GM19328 (cell line): ENCODE results near the gene COPB2.
"Not testable (repeated sequence)": the region's sequence is repeated elsewhere in the genome, so short reads cannot be mapped to it uniquely, and the experiment has no call there.

Experiments
- ATAC-seq: cut with Tn5 transposase; IDR thresholded peaks from one replicate; pipeline ENCODE4 v1.9.1; 2021; ENCODE audit warnings: mild to moderate bottlenecking, moderate library complexity; ENCODE audit not compliant: unreplicated experiment

COPB2 gene

GRCh38 chr3:139380575-139380974 is 8.9 kb downstream of the COPB2 start:
- ATAC-seq = no peak

GRCh38 chr3:139378587-139379241 is 10.7 kb downstream of the COPB2 start:
- no peak for ATAC-seq

GRCh38 chr3:139377378-139377777 is 12.1 kb downstream of the COPB2 start:
- no peak for ATAC-seq

DNA sequence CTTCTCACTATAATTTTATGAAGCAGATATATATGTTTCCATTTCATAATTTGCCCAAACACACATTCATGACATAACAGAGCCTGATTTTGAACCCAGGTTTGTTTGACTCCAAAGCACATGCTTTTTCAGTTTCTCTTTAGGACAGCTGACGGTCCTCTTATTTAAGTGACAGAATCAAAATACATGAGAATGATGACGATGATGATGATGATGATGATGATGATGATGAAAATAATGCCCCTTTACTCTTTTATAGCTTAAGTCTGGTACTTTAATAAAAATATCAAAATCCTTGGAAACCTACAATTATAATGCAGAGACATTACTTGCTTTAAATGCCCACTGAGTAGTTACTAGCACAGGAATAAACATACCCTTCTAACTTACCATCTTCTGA is 15.3 kb downstream of the COPB2 start:
- ATAC-seq = no peak

DNA sequence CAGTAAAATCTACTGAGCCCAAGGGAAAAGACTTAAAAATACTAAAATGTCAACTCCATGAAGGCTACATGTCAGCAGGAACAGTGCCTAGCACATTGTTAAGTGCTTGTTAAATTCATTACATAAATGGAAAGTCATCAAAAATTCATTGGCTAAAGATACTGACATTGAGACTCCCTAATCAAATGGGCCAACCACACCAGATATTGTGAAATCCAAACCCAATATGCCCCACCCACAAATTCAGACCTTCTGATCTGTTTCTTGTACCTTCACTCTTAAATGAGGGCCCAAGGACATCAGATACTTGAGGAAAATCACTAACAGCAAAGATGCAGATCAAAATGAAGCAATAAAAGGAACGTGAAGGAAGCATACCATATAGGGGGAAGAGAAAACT is 24.9 kb downstream of the COPB2 start:
- no peak for ATAC-seq

GRCh38 chr3:139361276-139361675 is 28.2 kb downstream of the COPB2 start:
- ATAC-seq = no peak

- no peak for ATAC-seq
These were observed 30.4 kb downstream of the COPB2 start for GRCh38 chr3:139358841-139359562.

- no peak for ATAC-seq
These were observed 31.5 kb downstream of the COPB2 start for GRCh38 chr3:139357899-139358298.

DNA sequence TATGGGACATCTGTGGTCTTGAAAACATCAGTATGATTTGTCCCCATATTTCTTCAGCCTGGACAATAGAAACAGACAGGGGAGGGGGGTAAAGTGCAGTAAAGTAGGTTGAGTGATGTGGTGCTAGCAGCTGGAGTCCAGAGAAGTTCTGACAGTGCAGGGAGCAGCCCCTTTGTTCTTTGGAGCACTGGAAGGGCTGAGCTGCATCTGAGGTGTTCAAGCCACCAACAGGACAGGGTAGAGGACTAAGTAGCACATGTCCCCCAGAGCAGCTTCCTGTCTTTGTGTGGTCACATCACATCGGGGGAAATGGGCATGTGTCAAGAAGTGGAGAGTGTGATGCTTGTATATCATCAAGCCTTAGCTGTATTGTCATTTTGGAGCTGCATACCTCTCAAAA is 33.6 kb downstream of the COPB2 start:
- ATAC-seq = no peak

GRCh38 chr3:139355476-139355875 is 34.0 kb downstream of the COPB2 start:
- no peak for ATAC-seq

- no peak for ATAC-seq
These were observed 34.8 kb downstream of the COPB2 start for GRCh38 chr3:139354661-139355060.

DNA sequence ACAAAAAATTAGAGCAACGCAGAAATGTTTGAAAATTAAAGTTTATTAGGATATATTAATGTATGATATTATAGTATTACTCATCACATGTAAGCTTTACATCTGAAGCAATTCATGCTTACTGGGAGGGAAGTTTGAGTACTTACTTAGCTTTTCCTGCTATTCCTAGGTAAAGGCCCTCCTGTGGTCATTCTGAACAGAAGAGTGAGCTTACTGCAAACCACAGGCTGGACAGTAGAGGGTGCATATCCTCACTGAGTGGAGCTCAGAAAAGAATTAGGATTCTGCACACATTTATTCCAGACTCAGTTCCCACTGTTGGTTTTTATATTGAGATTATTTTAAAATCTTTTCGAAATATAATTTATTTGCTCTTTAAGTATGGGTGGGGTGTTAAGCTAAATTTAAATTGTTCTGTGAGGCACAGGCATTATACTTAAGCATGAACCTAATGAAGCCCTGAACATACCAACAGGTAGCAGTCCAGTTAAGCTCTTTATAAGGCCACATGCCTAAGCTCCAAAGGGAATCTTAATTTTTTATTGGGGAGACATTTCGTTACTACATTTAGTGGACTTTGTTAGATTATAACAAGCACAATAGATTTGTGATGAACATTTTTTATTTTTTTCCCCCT is 35.4 kb downstream of the COPB2 start:
- no peak for ATAC-seq

DNA sequence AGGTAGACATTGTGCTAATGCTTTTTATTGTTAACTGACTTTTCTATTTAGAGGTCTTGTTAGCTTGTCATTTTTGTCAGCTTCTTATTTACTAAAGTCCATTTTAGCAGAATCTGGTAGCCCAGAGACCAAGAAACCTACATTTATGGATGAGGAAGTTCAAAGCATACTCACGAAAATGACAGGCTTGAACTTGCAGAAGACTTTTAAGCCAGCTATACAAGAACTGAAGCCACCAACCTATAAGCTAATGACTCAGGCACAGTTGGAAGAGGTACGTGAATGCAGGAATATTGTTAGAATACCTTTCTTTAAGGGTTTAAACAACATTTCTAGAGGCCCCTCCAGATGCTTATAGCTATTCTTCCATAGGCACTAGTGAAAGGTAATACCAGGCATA is 42.7 kb downstream of the COPB2 start:
- ATAC-seq = no peak

DNA sequence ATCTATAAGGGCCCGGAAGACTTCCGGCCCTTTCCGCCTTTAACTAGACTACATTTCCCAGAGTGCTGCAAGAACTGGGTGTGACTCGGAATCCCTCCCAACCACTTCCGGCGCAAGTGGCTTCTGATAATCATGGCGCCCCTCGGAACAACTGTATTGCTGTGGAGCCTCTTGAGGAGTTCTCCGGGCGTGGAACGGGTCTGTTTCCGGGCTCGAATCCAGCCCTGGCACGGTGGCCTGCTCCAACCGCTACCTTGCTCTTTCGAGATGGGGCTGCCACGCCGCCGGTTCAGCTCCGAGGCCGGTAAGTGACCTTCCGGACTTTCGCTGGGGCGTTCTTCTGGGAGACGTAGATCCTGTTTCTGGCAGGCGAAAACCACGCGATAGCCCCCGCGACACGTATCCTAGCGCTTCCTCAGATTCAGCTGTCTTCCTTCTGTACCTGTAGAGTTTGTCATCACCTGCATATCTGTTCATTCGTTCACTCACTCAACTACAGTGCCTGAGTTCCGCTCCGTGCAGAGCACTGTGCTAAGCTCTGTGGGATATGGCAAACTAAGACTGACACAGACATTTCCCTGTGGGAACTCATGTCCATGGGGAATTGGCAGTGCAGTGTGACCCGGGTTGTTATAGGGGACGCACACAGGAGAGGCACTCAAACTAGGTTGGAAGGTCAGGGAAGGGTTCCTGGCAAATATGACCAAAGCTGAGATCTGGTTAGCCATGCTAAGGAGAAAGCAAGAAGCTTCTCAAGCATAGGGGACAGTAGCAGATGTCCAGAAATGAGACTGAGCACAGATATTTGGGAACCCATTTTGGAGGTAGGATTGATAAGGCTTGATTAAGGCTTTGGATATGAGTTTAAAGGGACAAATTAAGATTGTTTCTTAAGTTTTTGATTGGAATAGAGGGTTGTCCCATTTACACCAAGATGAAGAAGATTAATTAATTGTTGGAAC is 45.3 kb downstream of the COPB2 start, which contains the start of gene MRPS22:
TSS of gene MRPS22 (plus strand) at position 126 of the 962 bp plus-strand sequence. CDS start at position 133, 7 bp downstream.
- ATAC-seq = peak; percentile 98

GRCh38 chr3:139342054-139342453 is 47.4 kb downstream of the COPB2 start:
- ATAC-seq = no peak

DNA sequence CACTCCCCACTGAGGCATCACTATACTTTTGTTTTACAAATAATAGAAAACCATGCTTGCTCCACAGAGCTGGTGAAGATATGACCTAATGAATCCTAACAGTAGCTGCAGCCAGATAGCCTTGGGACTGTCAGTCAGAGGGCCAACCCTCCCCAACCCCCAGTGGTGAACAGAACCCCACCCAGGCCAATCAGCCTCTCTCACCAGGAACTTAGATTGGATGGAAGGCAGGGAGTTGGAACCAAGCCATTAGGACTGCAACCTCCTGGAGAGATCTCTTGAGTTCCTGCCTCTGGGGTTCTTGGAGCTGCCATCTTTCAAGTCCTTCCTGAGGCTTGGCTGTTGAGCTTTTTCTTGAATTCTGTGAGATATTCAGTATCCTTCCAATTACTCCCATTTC is 48.7 kb downstream of the COPB2 start:
- no peak for ATAC-seq

DNA sequence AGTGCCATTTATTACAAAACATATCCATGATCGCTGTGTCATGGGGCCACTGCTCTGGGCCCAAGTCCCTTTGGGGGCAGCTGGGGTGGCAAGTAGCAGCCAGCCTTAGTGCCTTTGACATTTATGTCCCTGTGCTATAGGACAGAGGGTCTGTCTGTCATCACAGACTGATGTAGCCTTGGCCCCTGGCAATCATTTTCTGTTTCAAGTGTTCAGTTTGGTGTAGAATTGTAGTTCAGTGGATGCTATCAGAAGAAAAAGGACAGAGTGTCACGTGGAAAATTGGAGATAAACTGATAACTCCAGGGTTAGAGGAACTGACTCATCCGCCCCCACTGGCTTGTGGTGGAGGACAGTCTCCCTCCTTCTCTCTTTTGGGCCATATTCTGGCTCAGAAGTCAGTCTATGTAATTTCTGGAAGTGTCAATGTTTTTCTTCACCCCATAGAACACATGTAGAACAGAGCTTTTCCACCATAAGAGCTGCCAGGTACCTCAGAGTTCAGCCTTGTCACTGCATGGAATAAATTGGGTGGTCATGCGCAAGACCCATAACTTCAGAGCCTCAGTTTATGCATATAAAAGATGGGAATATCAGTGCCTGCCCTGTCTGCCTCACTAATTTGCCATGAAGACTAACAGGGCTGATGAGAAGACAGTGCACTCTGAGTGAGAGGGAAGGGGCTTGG is 50.1 kb downstream of the COPB2 start:
- ATAC-seq = no peak

DNA sequence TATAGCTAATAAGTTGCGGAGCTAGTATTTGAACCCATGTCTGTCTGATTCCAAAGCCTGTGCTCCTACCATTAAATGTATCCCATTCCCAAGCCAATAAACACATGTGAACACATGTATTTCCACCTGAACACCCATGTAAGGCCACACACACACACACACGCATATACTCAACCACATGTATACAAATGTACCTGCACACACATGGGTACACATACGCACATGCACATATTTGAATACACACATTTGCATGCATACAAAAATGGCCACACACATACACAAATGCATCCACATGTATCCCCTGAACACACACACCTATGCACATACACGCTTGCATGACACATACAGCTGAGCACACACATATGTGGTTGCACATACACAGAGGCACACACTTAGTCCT is 51.0 kb downstream of the COPB2 start:
- ATAC-seq = no peak

GRCh38 chr3:139334675-139335074 is 54.8 kb downstream of the COPB2 start:
- ATAC-seq = not testable (repeated sequence)

GRCh38 chr3:139332092-139332491 is 57.4 kb downstream of the COPB2 start:
- ATAC-seq = no peak
